K562 (cell line): ENCODE results near the gene EML6. TPM values are rescaled to one million over a fixed set of nuclear protein-coding genes. Genes with fewer than 3 reads are reported as not detected.

Source experiments
- ATAC-seq: fragments of 200-7000 bp; cut with Tn5 transposase; 3 replicates; pipeline ENCODE4 v1.9.1; 2020; ENCODE audit warnings: moderate library complexity
- BruUV-seq: library from RNA; stranded (reverse); fragments of 400-500 nt; replicated peaks from 2 replicates; lab custom pipeline; 2021; lab: Mats Ljungman, UMichigan
- CTCF ChIA-PET: fragments of 300-600 bp; formaldehyde crosslinking; extraction: SDS; loops from one replicate; lab custom pipeline; 2021; ENCODE audit warnings: low intra/inter-chr PET ratio; lab: Yijun Ruan, JAX
- POLR2A ChIA-PET: fragments of 300-600, 350-650 bp; sonication (Branson Sonifier 250); formaldehyde crosslinking; extraction: SDS; loops from one replicate; lab custom pipeline; 2021; ENCODE audit warnings: antibody characterized with exemption, inconsistent platforms; lab: Yijun Ruan, JAX
- DNase-seq, 4 experiments: peaks; one replicate each; pipeline versions ENCODE4 v3.0.0 to v3.0.0-alpha.2; 2011 to 2018; ENCODE audit warnings: low spot score in 3 of 4, mixed read lengths in 3 of 4; ENCODE audit errors: extremely low read depth in 1 of 4
- FAIRE-seq: peaks from 2 replicates; lab custom pipeline; 2011; peaks lifted over from hg19 to GRCh38; lab: Jason Lieb, UNC
- H2AFZ ChIP-seq: 2 replicates; pipeline ENCODE4 v1.6.0; 2011; ENCODE audit warnings: low read depth, low read length, control low read depth, inconsistent platforms
- H3K27ac ChIP-seq: fragments of 200-600 bp; 3 replicates; pipeline ENCODE4 v1.8.0; 2011; ENCODE audit warnings: low read depth, mild to moderate bottlenecking, control low read depth, inconsistent platforms, low read length, moderate library complexity, mixed read lengths; ENCODE audit errors: extremely low read depth
- H3K27me3 ChIP-seq, 2 experiments: fragments of 300-600 bp in 1 of 2; 2 replicates in 1 of 2; 3 replicates in 1 of 2; pipeline versions ENCODE4 v1.6.0 to v1.8.0; 2011; ENCODE audit warnings: inconsistent platforms in 2 of 2, low read length in 2 of 2, mild to moderate bottlenecking in 1 of 2, mixed read lengths in 1 of 2, moderate library complexity in 1 of 2; ENCODE audit not compliant: control insufficient read depth in 2 of 2, insufficient read depth in 2 of 2
- H3K36me3 ChIP-seq: fragments of 300-600 bp; 3 replicates; pipeline ENCODE4 v1.8.0; 2011; ENCODE audit warnings: mild to moderate bottlenecking, low read length, inconsistent platforms; ENCODE audit not compliant: control insufficient read depth, insufficient read depth
- H3K4me1 ChIP-seq, 2 experiments: fragments of 200-600 bp in 1 of 2; replicated peaks in 1 of 2; 2 replicates in 1 of 2; 3 replicates in 1 of 2; pipeline versions ENCODE4 v1.5.1 to v1.8.0; 2011; ENCODE audit warnings: inconsistent platforms in 2 of 2, low read length in 2 of 2, mild to moderate bottlenecking in 1 of 2, mixed read lengths in 1 of 2, moderate library complexity in 1 of 2; ENCODE audit not compliant: control insufficient read depth in 2 of 2, insufficient read depth in 2 of 2
- H3K4me2 ChIP-seq: 2 replicates; pipeline ENCODE4 v1.6.1; 2011; ENCODE audit warnings: low read length, control low read depth, inconsistent platforms, mixed read lengths; ENCODE audit not compliant: insufficient read depth
- H3K4me3 ChIP-seq: fragments of 200-600 bp; sonication (generic), shearing (Covaris generic); 2 replicates; pipeline ENCODE4 v1.5.1; 2016; ENCODE audit warnings: control low read depth, inconsistent platforms
- H3K79me2 ChIP-seq: fragments of 200-600 bp; 3 replicates; pipeline ENCODE4 v1.8.0; 2011; ENCODE audit warnings: low read length, inconsistent platforms; ENCODE audit not compliant: control insufficient read depth, insufficient read depth
- H3K9ac ChIP-seq, 2 experiments: 2 replicates each; pipeline versions ENCODE4 v1.6.0 to v1.6.1; 2011; ENCODE audit warnings: low read depth in 2 of 2, low read length in 2 of 2, control low read depth in 1 of 2, inconsistent platforms in 1 of 2, mild to moderate bottlenecking in 1 of 2, mixed read lengths in 1 of 2; ENCODE audit not compliant: insufficient read depth in 1 of 2
- H3K9me1 ChIP-seq: one replicate; pipeline ENCODE4 v1.6.0; 2011; ENCODE audit warnings: inconsistent platforms, mild to moderate bottlenecking, low read length, moderate library complexity; ENCODE audit not compliant: control insufficient read depth, insufficient read depth
- H3K9me3 ChIP-seq: replicated peaks from 2 replicates; pipeline ENCODE4 v1.5.1; 2011; ENCODE audit warnings: low read depth, low read length, inconsistent platforms; ENCODE audit not compliant: control insufficient read depth, insufficient read depth
- H4K20me1 ChIP-seq: replicated peaks from 2 replicates; pipeline ENCODE4 v1.6.1; 2011; ENCODE audit warnings: low read length, inconsistent platforms, mixed read lengths; ENCODE audit not compliant: control insufficient read depth, insufficient read depth
- BCOR ChIP-seq: fragments of 450-650 bp; IDR thresholded peaks from 2 replicates; pipeline ENCODE4 v1.6.1; 2016
- EZH2 ChIP-seq: IDR thresholded peaks from 2 replicates; pipeline ENCODE4 v1.6.1; 2012; ENCODE audit warnings: low read depth, mild to moderate bottlenecking, inconsistent platforms, low read length, borderline replicate concordance
- FOXA3 ChIP-seq, 2 experiments: fragments of 450-650 bp in 1 of 2; sonication (generic) in 1 of 2; formaldehyde crosslinking; IDR thresholded peaks in 1 of 2; conservative IDR thresholded peaks in 1 of 2; 2 replicates each; pipeline versions ENCODE4 v1.4.0 to v1.8.0; 2020 to 2022; ENCODE audit warnings: mild to moderate bottlenecking in 2 of 2, missing genetic modification reagents in 1 of 2
- FOXJ3 ChIP-seq: sonication (generic); formaldehyde crosslinking; IDR thresholded peaks from 2 replicates; pipeline ENCODE4 v1.4.0; 2020; ENCODE audit warnings: mild to moderate bottlenecking, missing genetic modification reagents
- HEY1 ChIP-seq: fragments of 250-450 bp; sonication (Bioruptor Pico); IDR thresholded peaks from 2 replicates; pipeline ENCODE4 v1.5.0; 2020; ENCODE audit warnings: mild to moderate bottlenecking, moderate library complexity, borderline replicate concordance
- JUNB ChIP-seq: fragments of 450-650 bp; formaldehyde crosslinking; conservative IDR thresholded peaks from 2 replicates; pipeline ENCODE4 v1.4.0; 2020; ENCODE audit warnings: mild to moderate bottlenecking
- MCM2 ChIP-seq: fragments of 450-650 bp; IDR thresholded peaks from 2 replicates; pipeline ENCODE4 v1.6.1; 2017; ENCODE audit warnings: low read depth, mild to moderate bottlenecking
- NFIC ChIP-seq: fragments of 450-650 bp; IDR thresholded peaks from 2 replicates; pipeline ENCODE4 v1.6.1; 2017; ENCODE audit warnings: mild to moderate bottlenecking, inconsistent platforms
- RBBP5 ChIP-seq: fragments of 200-600 bp; sonication (generic); IDR thresholded peaks from 2 replicates; pipeline ENCODE4 v1.6.1; 2012; ENCODE audit warnings: borderline replicate concordance, mild to moderate bottlenecking, low read length, control low read depth, inconsistent platforms; ENCODE audit not compliant: insufficient read depth, poor library complexity, severe bottlenecking
- TOE1 ChIP-seq, 2 experiments: fragments of 450-650 bp in 1 of 2; sonication (generic) in 1 of 2; formaldehyde crosslinking in 1 of 2; IDR thresholded peaks; 2 replicates each; pipeline versions ENCODE4 v1.7.1 to v1.8.0; 2016 to 2022; ENCODE audit warnings: borderline replicate concordance in 2 of 2, mild to moderate bottlenecking in 2 of 2, antibody characterized with exemption in 1 of 2, inconsistent platforms in 1 of 2, low read depth in 1 of 2, missing genetic modification reagents in 1 of 2, moderate library complexity in 1 of 2
- ZFPM2 ChIP-seq: fragments of 250-450 bp; sonication (Bioruptor Pico); IDR thresholded peaks from 2 replicates; pipeline ENCODE4 v1.5.1; 2022; ENCODE audit warnings: mild to moderate bottlenecking
- ZNF311 ChIP-seq: fragments of 250-450 bp; sonication (Bioruptor Pico); IDR thresholded peaks from 2 replicates; pipeline ENCODE4 v1.4.0; 2020; ENCODE audit warnings: mild to moderate bottlenecking, moderate library complexity
- ZNF436 ChIP-seq: fragments of 250-450, 450-650 bp; sonication (Bioruptor Pico); formaldehyde crosslinking; IDR thresholded peaks from 2 replicates; pipeline ENCODE4 v1.7.0; 2020; ENCODE audit warnings: mild to moderate bottlenecking
- in situ Hi-C: fragments of 300-500 bp; cut with MboI; formaldehyde crosslinking; loops from 4 replicates; pipeline ENCODE4 v1.15.0; 2018; ENCODE audit warnings: inconsistent platforms, mixed read lengths
- intact Hi-C: fragments of 100-400 bp; cut with micrococcal nuclease; formaldehyde crosslinking; loops from 2 replicates; pipeline ENCODE4 v1.14.2; 2022
- polyA plus RNA-seq, 8 experiments: library from polyadenylated mRNA; depleted of rRNA in 4 of 8; stranded (reverse) in 5 of 8; unstranded in 3 of 8; fragments of >200 nt; fragmentation: Nextera tagmentation in 2 of 8; fragmentation: Illumina TruSeq in 1 of 8; extraction: Ambion mirVana in 2 of 8; extraction: Trizol in 1 of 8; gene quantifications; 2 replicates each; pipeline versions ENCODE4 v1.2.1 to v1.2.3, GENCODE V29; 2011 to 2014; ENCODE audit warnings: inconsistent platforms in 1 of 8, missing spikeins in 1 of 8
- total RNA-seq, 7 experiments: library from RNA; depleted of rRNA in 6 of 7; stranded (reverse); fragments of >200 nt in 6 of 7; fragmentation: Illumina TruSeq in 2 of 7; extraction: Trizol in 2 of 7; gene quantifications; 2 replicates each; pipeline versions ENCODE4 v1.2.1 to v1.2.3, GENCODE V29; 2011 to 2021; ENCODE audit warnings: low replicate concordance in 1 of 7
- TF ChIP-seq, protein P1 (sequence below): fragments of 200-400 bp; formaldehyde crosslinking; IDR thresholded peaks from 2 replicates; pipeline ENCODE4 v1.6.1; 2017; ENCODE audit warnings: mild to moderate bottlenecking, low read depth, low read length, moderate library complexity
- TF ChIP-seq, protein P2 (sequence below): fragments of 200-800 bp; sonication (Bioruptor generic); IDR thresholded peaks from 2 replicates; pipeline ENCODE4 v1.6.1; 2016; ENCODE audit warnings: missing genetic modification characterization, missing compliant biosample characterization

The EML6 gene
- total and polyA plus RNA-seq, 9 of the 15 experiments (the other 6 are each of a cell fraction or from before 2014, with no cell fraction given), result 0.07 to 0.56 (median 0.25) TPM

DNA sequence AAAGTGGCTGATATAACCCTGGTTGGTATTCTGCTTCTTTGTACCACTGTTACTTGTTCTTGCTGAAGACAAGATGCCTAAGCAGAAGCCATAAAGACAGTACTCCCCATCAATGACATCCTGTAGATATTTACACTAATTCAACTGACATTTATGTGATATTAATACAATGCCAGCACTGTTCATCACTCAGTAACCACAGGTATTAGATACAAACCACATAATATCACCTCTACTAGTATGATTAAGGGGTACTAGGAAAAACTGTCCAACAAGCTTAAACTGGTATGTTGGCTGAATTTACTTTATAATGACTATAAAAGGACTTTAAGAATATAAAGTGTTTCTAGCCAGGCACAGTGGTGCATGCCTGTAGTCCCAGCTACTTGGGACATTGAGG lies 261.0 kb downstream of the EML6 start:
- no peak for ATAC-seq

More for the DNA sequence above, 261.0 kb downstream of the EML6 start:
- no TSS peak for BruUV-seq
- CTCF ChIA-PET, result no interaction called here
- peaks cover 93% of the 10 kb centered on the region for H3K79me2 ChIP-seq
- TF ChIP-seq FOXA3 (CRISPR knock-in tag; conservative IDR thresholded peaks at IDR 0.05 in 1 of 2, IDR thresholded peaks at IDR 0.05 in 1 of 2) (no peak), NFIC (no peak), RBBP5 (no peak), EZH2 (no peak), FOXJ3 (CRISPR knock-in tag) (no peak), JUNB (CRISPR knock-in tag) (no peak), MCM2 (no peak), ZNF436 (CRISPR knock-in tag) (no peak), BCOR (no peak), ZFPM2 (no peak), ZNF311 (no peak), TOE1 (IDR thresholded peaks at IDR 0.05; ENCODE audit: borderline replicate concordance) (no peak), TOE1 (CRISPR knock-in tag; IDR thresholded peaks at IDR 0.05; ENCODE audit: borderline replicate concordance, low read depth) (no peak), HEY1 (CRISPR knock-in tag) (no peak)
- TF ChIP-seq, protein P1, sequence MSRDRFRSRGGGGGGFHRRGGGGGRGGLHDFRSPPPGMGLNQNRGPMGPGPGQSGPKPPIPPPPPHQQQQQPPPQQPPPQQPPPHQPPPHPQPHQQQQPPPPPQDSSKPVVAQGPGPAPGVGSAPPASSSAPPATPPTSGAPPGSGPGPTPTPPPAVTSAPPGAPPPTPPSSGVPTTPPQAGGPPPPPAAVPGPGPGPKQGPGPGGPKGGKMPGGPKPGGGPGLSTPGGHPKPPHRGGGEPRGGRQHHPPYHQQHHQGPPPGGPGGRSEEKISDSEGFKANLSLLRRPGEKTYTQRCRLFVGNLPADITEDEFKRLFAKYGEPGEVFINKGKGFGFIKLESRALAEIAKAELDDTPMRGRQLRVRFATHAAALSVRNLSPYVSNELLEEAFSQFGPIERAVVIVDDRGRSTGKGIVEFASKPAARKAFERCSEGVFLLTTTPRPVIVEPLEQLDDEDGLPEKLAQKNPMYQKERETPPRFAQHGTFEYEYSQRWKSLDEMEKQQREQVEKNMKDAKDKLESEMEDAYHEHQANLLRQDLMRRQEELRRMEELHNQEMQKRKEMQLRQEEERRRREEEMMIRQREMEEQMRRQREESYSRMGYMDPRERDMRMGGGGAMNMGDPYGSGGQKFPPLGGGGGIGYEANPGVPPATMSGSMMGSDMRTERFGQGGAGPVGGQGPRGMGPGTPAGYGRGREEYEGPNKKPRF, result no peak
- TF ChIP-seq, protein P2, sequence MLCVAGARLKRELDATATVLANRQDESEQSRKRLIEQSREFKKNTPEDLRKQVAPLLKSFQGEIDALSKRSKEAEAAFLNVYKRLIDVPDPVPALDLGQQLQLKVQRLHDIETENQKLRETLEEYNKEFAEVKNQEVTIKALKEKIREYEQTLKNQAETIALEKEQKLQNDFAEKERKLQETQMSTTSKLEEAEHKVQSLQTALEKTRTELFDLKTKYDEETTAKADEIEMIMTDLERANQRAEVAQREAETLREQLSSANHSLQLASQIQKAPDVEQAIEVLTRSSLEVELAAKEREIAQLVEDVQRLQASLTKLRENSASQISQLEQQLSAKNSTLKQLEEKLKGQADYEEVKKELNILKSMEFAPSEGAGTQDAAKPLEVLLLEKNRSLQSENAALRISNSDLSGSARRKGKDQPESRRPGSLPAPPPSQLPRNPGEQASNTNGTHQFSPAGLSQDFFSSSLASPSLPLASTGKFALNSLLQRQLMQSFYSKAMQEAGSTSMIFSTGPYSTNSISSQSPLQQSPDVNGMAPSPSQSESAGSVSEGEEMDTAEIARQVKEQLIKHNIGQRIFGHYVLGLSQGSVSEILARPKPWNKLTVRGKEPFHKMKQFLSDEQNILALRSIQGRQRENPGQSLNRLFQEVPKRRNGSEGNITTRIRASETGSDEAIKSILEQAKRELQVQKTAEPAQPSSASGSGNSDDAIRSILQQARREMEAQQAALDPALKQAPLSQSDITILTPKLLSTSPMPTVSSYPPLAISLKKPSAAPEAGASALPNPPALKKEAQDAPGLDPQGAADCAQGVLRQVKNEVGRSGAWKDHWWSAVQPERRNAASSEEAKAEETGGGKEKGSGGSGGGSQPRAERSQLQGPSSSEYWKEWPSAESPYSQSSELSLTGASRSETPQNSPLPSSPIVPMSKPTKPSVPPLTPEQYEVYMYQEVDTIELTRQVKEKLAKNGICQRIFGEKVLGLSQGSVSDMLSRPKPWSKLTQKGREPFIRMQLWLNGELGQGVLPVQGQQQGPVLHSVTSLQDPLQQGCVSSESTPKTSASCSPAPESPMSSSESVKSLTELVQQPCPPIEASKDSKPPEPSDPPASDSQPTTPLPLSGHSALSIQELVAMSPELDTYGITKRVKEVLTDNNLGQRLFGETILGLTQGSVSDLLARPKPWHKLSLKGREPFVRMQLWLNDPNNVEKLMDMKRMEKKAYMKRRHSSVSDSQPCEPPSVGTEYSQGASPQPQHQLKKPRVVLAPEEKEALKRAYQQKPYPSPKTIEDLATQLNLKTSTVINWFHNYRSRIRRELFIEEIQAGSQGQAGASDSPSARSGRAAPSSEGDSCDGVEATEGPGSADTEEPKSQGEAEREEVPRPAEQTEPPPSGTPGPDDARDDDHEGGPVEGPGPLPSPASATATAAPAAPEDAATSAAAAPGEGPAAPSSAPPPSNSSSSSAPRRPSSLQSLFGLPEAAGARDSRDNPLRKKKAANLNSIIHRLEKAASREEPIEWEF (CRISPR knock-in tag), result no peak
- no peak overlapping the region for H3K4me2 ChIP-seq
- peaks cover 21% of the 10 kb centered on the region; the same call in 1 of the 2 replicates for H4K20me1 ChIP-seq
- no peak overlapping the region for H3K4me3 ChIP-seq
- H3K9ac ChIP-seq, result no peak overlapping the region
- no peaks in the 10 kb centered on the region for H3K4me1 ChIP-seq
- FAIRE-seq, result no peak
- H2AFZ ChIP-seq, result no peak overlapping the region
- in situ Hi-C loops (no loop called here), intact Hi-C loops (no loop called here)
- H3K9me3 ChIP-seq, result no peaks in the 10 kb centered on the region
- POLR2A ChIA-PET, result interaction anchor here (0.7 to 1.1 kb wide), 2 partner anchors 12 to 15 kb away, joined by 3 to 4 read pairs; no protein-coding TSS in a partner anchor
- no peak for DNase-seq
- no peaks in the 10 kb centered on the region for H3K9me1 ChIP-seq
- peaks cover 80% of the 10 kb centered on the region for H3K36me3 ChIP-seq
- no peaks in the 10 kb centered on the region for H3K27me3 ChIP-seq
- no peak overlapping the region for H3K27ac ChIP-seq
